ENCODE results near the gene FAF2.

- TF ChIP-seq, protein P1, sequence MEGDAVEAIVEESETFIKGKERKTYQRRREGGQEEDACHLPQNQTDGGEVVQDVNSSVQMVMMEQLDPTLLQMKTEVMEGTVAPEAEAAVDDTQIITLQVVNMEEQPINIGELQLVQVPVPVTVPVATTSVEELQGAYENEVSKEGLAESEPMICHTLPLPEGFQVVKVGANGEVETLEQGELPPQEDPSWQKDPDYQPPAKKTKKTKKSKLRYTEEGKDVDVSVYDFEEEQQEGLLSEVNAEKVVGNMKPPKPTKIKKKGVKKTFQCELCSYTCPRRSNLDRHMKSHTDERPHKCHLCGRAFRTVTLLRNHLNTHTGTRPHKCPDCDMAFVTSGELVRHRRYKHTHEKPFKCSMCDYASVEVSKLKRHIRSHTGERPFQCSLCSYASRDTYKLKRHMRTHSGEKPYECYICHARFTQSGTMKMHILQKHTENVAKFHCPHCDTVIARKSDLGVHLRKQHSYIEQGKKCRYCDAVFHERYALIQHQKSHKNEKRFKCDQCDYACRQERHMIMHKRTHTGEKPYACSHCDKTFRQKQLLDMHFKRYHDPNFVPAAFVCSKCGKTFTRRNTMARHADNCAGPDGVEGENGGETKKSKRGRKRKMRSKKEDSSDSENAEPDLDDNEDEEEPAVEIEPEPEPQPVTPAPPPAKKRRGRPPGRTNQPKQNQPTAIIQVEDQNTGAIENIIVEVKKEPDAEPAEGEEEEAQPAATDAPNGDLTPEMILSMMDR (IDR thresholded peaks at IDR 0.05) = no peak
- TF ChIP-seq ZFX (IDR thresholded peaks at IDR 0.05; ENCODE audit: borderline replicate concordance) = no peak
Measured at GRCh38 chr5:176533390-176533789, 85.2 kb downstream of the FAF2 start.

Data from 22Rv1 (cell line).